HEK293 (cell line): Measurements from ENCODE around the gene ZCCHC2.

Experiments used
- CTCF ChIA-PET: fragments of 350-600 bp; formaldehyde crosslinking; extraction: SDS; loops from one replicate; lab custom pipeline; 2021; ENCODE audit warnings: antibody characterized with exemption; lab: Yijun Ruan, JAX
- POLR2A ChIA-PET: fragments of 300-600 bp; formaldehyde crosslinking; extraction: SDS; loops from one replicate; lab custom pipeline; 2020; ENCODE audit warnings: antibody characterized with exemption, inconsistent platforms; lab: Yijun Ruan, JAX
- H3K27ac ChIP-seq: fragments of 200-500 bp; sonication (Bioruptor generic); 2 replicates; pipeline ENCODE4 v1.5.1; 2014; ENCODE audit warnings: low read depth, low read length, control low read depth, inconsistent platforms; ENCODE audit errors: extremely low read depth
- H3K36me3 ChIP-seq, 2 experiments: fragments of 200-500 bp in 1 of 2; sonication (Bioruptor generic) in 1 of 2; 1 replicate in 1 of 2; 2 replicates in 1 of 2; pipeline ENCODE4 v1.5.1; 2014 to 2017; ENCODE audit warnings: inconsistent platforms in 2 of 2, low read length in 2 of 2; ENCODE audit not compliant: control insufficient read depth in 2 of 2, insufficient read depth in 1 of 2
- H3K4me1 ChIP-seq: fragments of 200-500 bp; sonication (Bioruptor generic); 2 replicates; pipeline ENCODE4 v1.5.1; 2014; ENCODE audit warnings: mild to moderate bottlenecking, low read length, inconsistent platforms; ENCODE audit not compliant: control insufficient read depth, insufficient read depth
- H3K4me3 ChIP-seq: 2 replicates; pipeline ENCODE4 v1.5.1; 2011; ENCODE audit warnings: low read depth, mild to moderate bottlenecking, control low read depth, low read length, moderate library complexity
- H3K9me3 ChIP-seq: fragments of 200-500 bp; sonication (Bioruptor generic); 2 replicates; pipeline ENCODE4 v1.5.1; 2014; ENCODE audit warnings: low read depth, low read length, inconsistent platforms; ENCODE audit not compliant: control insufficient read depth, insufficient read depth
- IKZF3 ChIP-seq: fragments of 450-650 bp; IDR thresholded peaks from 2 replicates; pipeline ENCODE4 v1.5.0; 2018; ENCODE audit warnings: missing biosample characterization, mild to moderate bottlenecking, missing genetic modification characterization, moderate library complexity
- KLF8 ChIP-seq: fragments of 450-650 bp; formaldehyde crosslinking; IDR thresholded peaks from 2 replicates; pipeline ENCODE4 v1.5.1; 2016; ENCODE audit warnings: missing biosample characterization, missing genetic modification characterization
- SALL2 ChIP-seq: fragments of 450-650 bp; formaldehyde crosslinking; IDR thresholded peaks from 2 replicates; pipeline ENCODE4 v1.5.0; 2017; ENCODE audit warnings: missing biosample characterization, mild to moderate bottlenecking, missing genetic modification characterization, borderline replicate concordance
- WT1 ChIP-seq: fragments of 450-650 bp; formaldehyde crosslinking; IDR thresholded peaks from 2 replicates; pipeline ENCODE4 v1.5.1; 2016; ENCODE audit warnings: missing biosample characterization, missing genetic modification characterization
- ZBTB11 ChIP-seq: fragments of 450-650 bp; formaldehyde crosslinking; conservative IDR thresholded peaks from 2 replicates; pipeline ENCODE4 v1.5.1; 2016; ENCODE audit warnings: low read depth, missing biosample characterization, missing genetic modification characterization
- ZBTB17 ChIP-seq: fragments of 450-650 bp; formaldehyde crosslinking; IDR thresholded peaks from 2 replicates; pipeline ENCODE4 v1.5.1; 2016; ENCODE audit warnings: missing biosample characterization, missing genetic modification characterization
- ZBTB20 ChIP-seq: fragments of 450-650 bp; formaldehyde crosslinking; IDR thresholded peaks from 2 replicates; pipeline ENCODE4 v1.5.1; 2016; ENCODE audit warnings: missing biosample characterization, missing genetic modification characterization
- ZNF341 ChIP-seq: fragments of 450-650 bp; formaldehyde crosslinking; IDR thresholded peaks from 2 replicates; pipeline ENCODE4; 2016; ENCODE audit warnings: low read depth, missing biosample characterization, missing genetic modification characterization
- ZNF48 ChIP-seq: fragments of 450-650 bp; formaldehyde crosslinking; IDR thresholded peaks from 2 replicates; pipeline ENCODE4 v1.5.1; 2016; ENCODE audit warnings: missing biosample characterization, missing genetic modification characterization
- ZNF555 ChIP-seq: fragments of 450-650 bp; formaldehyde crosslinking; conservative IDR thresholded peaks from 2 replicates; pipeline ENCODE4 v1.5.1; 2017; ENCODE audit warnings: missing biosample characterization, mild to moderate bottlenecking, missing genetic modification characterization, inconsistent platforms
- ZSCAN16 ChIP-seq: fragments of 450-650 bp; formaldehyde crosslinking; IDR thresholded peaks from 2 replicates; pipeline ENCODE4 v1.5.1; 2016; ENCODE audit warnings: missing biosample characterization, missing genetic modification characterization
- ZSCAN23 ChIP-seq: fragments of 450-650 bp; formaldehyde crosslinking; IDR thresholded peaks from 2 replicates; pipeline ENCODE4 v1.5.1; 2016; ENCODE audit warnings: missing biosample characterization, missing genetic modification characterization
- ZSCAN30 ChIP-seq: fragments of 450-650 bp; IDR thresholded peaks from 2 replicates; pipeline ENCODE4 v1.5.1; 2018; ENCODE audit warnings: missing biosample characterization, mild to moderate bottlenecking, missing genetic modification characterization, moderate library complexity
- TF ChIP-seq, protein P1 (sequence below): fragments of 450-650 bp; formaldehyde crosslinking; IDR thresholded peaks from 2 replicates; pipeline ENCODE4 v1.5.1; 2017; ENCODE audit warnings: missing biosample characterization, missing genetic modification characterization
- TF ChIP-seq, protein P2 (sequence below): fragments of 450-650 bp; formaldehyde crosslinking; IDR thresholded peaks from 2 replicates; pipeline ENCODE4 v1.5.1; 2017; ENCODE audit warnings: missing biosample characterization, mild to moderate bottlenecking, missing genetic modification characterization, moderate library complexity
- TF ChIP-seq, protein P3 (sequence below): fragments of 450-650 bp; formaldehyde crosslinking; optimal IDR thresholded peaks from 2 replicates; pipeline ENCODE3; 2016; ENCODE audit warnings: missing biosample characterization, mild to moderate bottlenecking, missing genetic modification characterization

ZCCHC2 gene

GRCh38 chr18:62587689-62588088, 64.9 kb downstream of the ZCCHC2 start:
- no peaks in the 10 kb centered on the region for H3K9me3 ChIP-seq
- no peak overlapping the region for H3K4me3 ChIP-seq
- H3K27ac ChIP-seq: no peak overlapping the region
- peaks cover 4% of the 10 kb centered on the region; the same call in 1 of the 2 replicates for H3K4me1 ChIP-seq
- POLR2A ChIA-PET: no interaction called here
- peaks cover 0 to 5% of the 10 kb centered on the region in 2 experiments; a peak in 2 of 3 replicates for H3K36me3 ChIP-seq
- CTCF ChIA-PET: interaction anchor here (0.6 to 4.3 kb wide), 12 partner anchors 10 to 395 kb away, joined by 3 to 79 read pairs (median 6); no protein-coding TSS in a partner anchor
- TF ChIP-seq, protein P1, sequence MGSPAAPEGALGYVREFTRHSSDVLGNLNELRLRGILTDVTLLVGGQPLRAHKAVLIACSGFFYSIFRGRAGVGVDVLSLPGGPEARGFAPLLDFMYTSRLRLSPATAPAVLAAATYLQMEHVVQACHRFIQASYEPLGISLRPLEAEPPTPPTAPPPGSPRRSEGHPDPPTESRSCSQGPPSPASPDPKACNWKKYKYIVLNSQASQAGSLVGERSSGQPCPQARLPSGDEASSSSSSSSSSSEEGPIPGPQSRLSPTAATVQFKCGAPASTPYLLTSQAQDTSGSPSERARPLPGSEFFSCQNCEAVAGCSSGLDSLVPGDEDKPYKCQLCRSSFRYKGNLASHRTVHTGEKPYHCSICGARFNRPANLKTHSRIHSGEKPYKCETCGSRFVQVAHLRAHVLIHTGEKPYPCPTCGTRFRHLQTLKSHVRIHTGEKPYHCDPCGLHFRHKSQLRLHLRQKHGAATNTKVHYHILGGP (tag by site-specific recombination): no peak
- TF ChIP-seq IKZF3 (tag by site-specific recombination) (no peak), ZNF555 (tag by site-specific recombination) (no peak), SALL2 (tag by site-specific recombination) (no peak), WT1 (tag by site-specific recombination) (no peak), ZNF341 (tag by site-specific recombination) (no peak), ZNF48 (tag by site-specific recombination) (no peak), KLF8 (tag by site-specific recombination) (no peak)
- TF ChIP-seq, protein P2, sequence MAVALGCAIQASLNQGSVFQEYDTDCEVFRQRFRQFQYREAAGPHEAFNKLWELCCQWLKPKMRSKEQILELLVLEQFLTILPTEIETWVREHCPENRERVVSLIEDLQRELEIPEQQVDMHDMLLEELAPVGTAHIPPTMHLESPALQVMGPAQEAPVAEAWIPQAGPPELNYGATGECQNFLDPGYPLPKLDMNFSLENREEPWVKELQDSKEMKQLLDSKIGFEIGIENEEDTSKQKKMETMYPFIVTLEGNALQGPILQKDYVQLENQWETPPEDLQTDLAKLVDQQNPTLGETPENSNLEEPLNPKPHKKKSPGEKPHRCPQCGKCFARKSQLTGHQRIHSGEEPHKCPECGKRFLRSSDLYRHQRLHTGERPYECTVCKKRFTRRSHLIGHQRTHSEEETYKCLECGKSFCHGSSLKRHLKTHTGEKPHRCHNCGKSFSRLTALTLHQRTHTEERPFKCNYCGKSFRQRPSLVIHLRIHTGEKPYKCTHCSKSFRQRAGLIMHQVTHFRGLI (tag by site-specific recombination): no peak
- TF ChIP-seq, protein P3, sequence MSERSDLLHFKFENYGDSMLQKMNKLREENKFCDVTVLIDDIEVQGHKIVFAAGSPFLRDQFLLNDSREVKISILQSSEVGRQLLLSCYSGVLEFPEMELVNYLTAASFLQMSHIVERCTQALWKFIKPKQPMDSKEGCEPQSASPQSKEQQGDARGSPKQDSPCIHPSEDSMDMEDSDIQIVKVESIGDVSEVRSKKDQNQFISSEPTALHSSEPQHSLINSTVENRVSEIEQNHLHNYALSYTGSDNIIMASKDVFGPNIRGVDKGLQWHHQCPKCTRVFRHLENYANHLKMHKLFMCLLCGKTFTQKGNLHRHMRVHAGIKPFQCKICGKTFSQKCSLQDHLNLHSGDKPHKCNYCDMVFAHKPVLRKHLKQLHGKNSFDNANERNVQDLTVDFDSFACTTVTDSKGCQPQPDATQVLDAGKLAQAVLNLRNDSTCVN: no peak
- TF ChIP-seq, all 188 proteins: peak for 0

DNA sequence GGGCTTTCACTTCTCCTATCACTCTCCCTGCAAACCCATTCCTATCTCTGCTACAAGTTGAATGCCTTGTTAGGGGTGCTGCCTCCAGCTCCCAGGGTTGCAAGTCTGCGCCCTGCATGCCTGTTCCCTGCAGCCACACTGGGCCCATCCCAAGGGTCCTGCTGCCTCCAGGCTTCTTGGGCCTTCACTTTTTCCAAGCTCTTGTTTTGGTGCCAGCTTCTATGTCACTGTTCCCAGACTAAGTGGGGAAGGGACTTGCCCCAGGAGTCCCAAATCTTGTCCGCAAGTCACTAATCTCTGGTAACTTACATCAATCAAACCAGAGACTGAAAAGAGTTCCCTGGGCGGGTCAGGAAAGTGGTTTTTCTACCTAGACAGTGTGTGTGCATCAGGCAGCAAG, 65.4 kb downstream of the ZCCHC2 start:
- POLR2A ChIA-PET: no interaction called here
- Histone ChIP-seq H3K27ac (no peak overlapping the region), H3K36me3 (peaks cover 0 to 5% of the 10 kb centered on the region in 2 experiments; a peak in 1 of 3 replicates), H3K4me1 (peaks cover 4% of the 10 kb centered on the region; the same call in 1 of the 2 replicates), H3K9me3 (no peaks in the 10 kb centered on the region), H3K4me3 (no peak overlapping the region)
- TF ChIP-seq ZBTB20 (tag by site-specific recombination): no peak
- CTCF ChIA-PET: interaction anchor here (0.6 to 1.8 kb wide), 5 partner anchors 120 to 395 kb away, joined by 3 to 9 read pairs (median 4); no protein-coding TSS in a partner anchor

DNA sequence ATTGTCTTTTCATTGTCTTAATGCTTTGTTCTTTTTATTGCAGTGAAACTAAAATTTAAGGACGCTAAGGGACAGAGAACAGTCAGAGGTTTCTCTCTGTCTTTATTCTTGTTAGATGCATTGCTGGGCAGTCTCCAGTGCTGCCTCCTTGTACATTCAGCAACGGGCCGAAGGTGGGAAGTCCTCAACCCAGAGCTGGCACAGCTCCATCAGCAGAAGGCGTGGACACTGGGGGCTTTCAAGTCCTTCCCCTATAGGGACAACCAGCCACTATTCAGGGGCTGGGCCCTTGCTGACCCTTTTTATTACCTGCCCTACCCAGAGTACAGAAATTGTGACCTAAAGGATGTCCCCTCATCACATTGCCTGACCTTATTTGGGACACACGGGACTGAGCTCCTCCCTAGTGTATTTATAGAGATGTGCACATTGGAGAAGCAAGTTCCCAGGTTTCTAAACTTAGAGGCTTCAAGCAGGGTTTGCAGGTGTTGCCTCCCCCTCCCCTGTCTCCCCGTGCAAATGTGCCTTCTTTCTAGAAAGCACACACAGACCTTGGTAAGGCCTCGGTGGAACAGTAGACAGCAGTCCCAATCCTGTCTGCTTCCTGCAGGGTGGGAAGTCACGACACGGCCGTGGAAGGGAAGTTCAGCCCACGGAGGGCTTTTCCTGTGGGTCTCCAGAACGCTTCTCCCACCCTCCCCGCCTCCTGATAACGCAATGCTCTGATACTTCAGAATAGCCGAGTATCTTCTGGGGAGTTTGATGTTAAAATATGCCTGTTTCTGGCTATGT, 68.2 kb downstream of the ZCCHC2 start:
- Histone ChIP-seq H3K4me3 (no peak overlapping the region), H3K36me3 (no peaks in the 10 kb centered on the region), H3K9me3 (no peaks in the 10 kb centered on the region), H3K4me1 (no peaks in the 10 kb centered on the region), H3K27ac (no peak overlapping the region)
- ChIA-PET CTCF (interaction anchor here (0.6 kb wide), 1 partner anchor 431 kb away, joined by 3 read pairs; no protein-coding TSS in a partner anchor), POLR2A (interaction anchor here (1.3 kb wide), 1 partner anchor 12 kb away, joined by 3 read pairs; no protein-coding TSS in a partner anchor)
- TF ChIP-seq ZBTB17 (tag by site-specific recombination) (no peak), ZSCAN16 (no peak), ZSCAN23 (no peak), ZSCAN30 (tag by site-specific recombination) (no peak), ZBTB11 (tag by site-specific recombination) (no peak)
